Transverse colon (tissue), 4 donors: Measurements from ENCODE around the gene PAPPA. TPM values are rescaled to one million over a fixed set of nuclear protein-coding genes. Genes with fewer than 3 reads are reported as not detected.

Experiments used
- DNase-seq: peaks from one replicate; pipeline ENCODE4 v3.0.0-alpha.2; 2019
- H3K27ac ChIP-seq, 4 donors: fragments of 200-600 bp; sonication (generic); 2 replicates each; pipeline ENCODE4 v1.5.1; 2016 to 2018; ENCODE audit warnings: inconsistent platforms in 4 of 4
- H3K27me3 ChIP-seq: fragments of 200-600 bp; sonication (generic); 2 replicates; pipeline ENCODE4 v1.5.1; 2017; ENCODE audit warnings: inconsistent platforms
- H3K36me3 ChIP-seq, 4 donors: fragments of 200-600 bp; sonication (generic); 2 replicates each; pipeline ENCODE4 v1.5.1; 2017 to 2019; ENCODE audit warnings: inconsistent platforms in 4 of 4
- H3K4me1 ChIP-seq, 4 donors: fragments of 200-600 bp; sonication (generic); 2 replicates each; pipeline ENCODE4 v1.5.1; 2017 to 2020; ENCODE audit warnings: inconsistent platforms in 4 of 4
- H3K4me3 ChIP-seq, 4 donors: fragments of 200-600 bp; sonication (generic); 1 replicate in 1 of 4; 2 replicates in 3 of 4; pipeline versions ENCODE4 v1.5.1 to v1.6.1; 2017 to 2019; ENCODE audit warnings: inconsistent platforms in 4 of 4
- H3K9me3 ChIP-seq, 2 donors: fragments of 200-600 bp; sonication (generic); 2 replicates each; pipeline ENCODE4 v1.5.1; 2017 to 2019; ENCODE audit warnings: inconsistent platforms in 2 of 2
- EP300 ChIP-seq: sonication (generic); formaldehyde crosslinking; IDR thresholded peaks from one replicate; pipeline ENCODE4 v1.6.1; 2017; ENCODE audit warnings: antibody characterized with exemption, low read depth
- POLR2A ChIP-seq: fragments of 450-650 bp; IDR thresholded peaks from one replicate; pipeline ENCODE4 v1.6.1; 2016; ENCODE audit warnings: antibody characterized with exemption, mild to moderate bottlenecking, moderate library complexity
- POLR2AphosphoS5 ChIP-seq, 3 donors: sonication (generic); formaldehyde crosslinking; IDR thresholded peaks; one replicate each; pipeline ENCODE4 v1.6.1; 2016; ENCODE audit warnings: antibody characterized with exemption in 3 of 3
- WGBS, 2 donors: methylation state at CpG; one replicate each; pipeline ENCODE4 v1.1.5; 2018; ENCODE audit warnings: low coverage in 1 of 2; 5-methylcytosine and 5-hydroxymethylcytosine counted together
- in situ Hi-C, 4 donors: fragments of 200-750 bp; cut with MboI; loops; one replicate each; pipeline versions ENCODE4 v1.15.0 to v1.15.1; 2017; ENCODE audit warnings: low sequenced_read_pairs in 3 of 4, low pct_ligation_motif_present in 1 of 4, low pct_unique_long_range_greater_than_20kb in 1 of 4
- intact Hi-C: fragments of 100-400 bp; cut with DNase I; formaldehyde crosslinking; loops from one replicate; pipeline ENCODE4 v1.15.1; 2023; ENCODE audit warnings: low total_unique reads
- total RNA-seq, 4 donors: library from RNA; depleted of rRNA; stranded (reverse); fragments of >200 nt; gene quantifications; one replicate each; pipeline ENCODE4 v1.1.0, GENCODE V29; 2016
- TF ChIP-seq, protein P1 (sequence below), 5 experiments: fragments of 200-600 bp in 3 of 5; fragments of 450-650 bp in 2 of 5; sonication (generic) in 3 of 5; IDR thresholded peaks; 1 replicate in 2 of 5; 2 replicates in 3 of 5; pipeline ENCODE4 v1.5.1; 2016 to 2017; ENCODE audit warnings: antibody characterized with exemption in 5 of 5, inconsistent platforms in 3 of 5, mild to moderate bottlenecking in 2 of 5, moderate library complexity in 1 of 5

PAPPA gene
- total RNA-seq, 4 donors from 2014 or later, result 0.37 to 4.4 (median 1.4) TPM

DNA sequence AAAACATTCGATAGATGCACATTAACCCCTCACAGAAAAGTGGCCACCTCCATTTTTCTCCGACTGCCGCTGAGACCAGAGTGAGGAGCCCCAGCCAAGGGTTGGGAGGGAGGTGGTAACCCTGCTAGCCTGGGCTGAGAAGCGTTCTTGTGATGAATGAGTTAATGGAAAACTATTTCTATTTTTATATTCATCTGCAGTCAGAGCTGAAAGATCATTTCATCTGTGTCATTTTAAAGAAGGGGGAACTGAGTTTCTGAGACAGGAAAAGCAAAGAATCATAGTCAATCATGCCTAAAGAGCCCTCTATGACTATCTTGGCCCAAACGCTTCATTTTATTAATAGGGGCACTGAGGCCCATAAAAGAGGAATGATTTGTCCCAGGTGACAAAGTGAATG, 229.5 kb downstream of the PAPPA start:
- Histone ChIP-seq H3K9me3 (no peaks in the 10 kb centered on the region), H3K4me1 (no peaks in the 10 kb centered on the region), H3K27me3 (no peaks in the 10 kb centered on the region), H3K27ac (no peak overlapping the region), H3K4me3 (no peak overlapping the region), H3K36me3 (no peaks in the 10 kb centered on the region)
- in situ Hi-C loops, result no loop called here
- 75 to 83% methylated on average over 5 of the region's 5 CpGs for WGBS, 2 donors
- intact Hi-C loops, result no loop called here
- TF ChIP-seq POLR2A (no peak), EP300 (no peak), POLR2AphosphoS5 (IDR thresholded peaks at IDR 0.05) (no peak)
- TF ChIP-seq, protein P1, sequence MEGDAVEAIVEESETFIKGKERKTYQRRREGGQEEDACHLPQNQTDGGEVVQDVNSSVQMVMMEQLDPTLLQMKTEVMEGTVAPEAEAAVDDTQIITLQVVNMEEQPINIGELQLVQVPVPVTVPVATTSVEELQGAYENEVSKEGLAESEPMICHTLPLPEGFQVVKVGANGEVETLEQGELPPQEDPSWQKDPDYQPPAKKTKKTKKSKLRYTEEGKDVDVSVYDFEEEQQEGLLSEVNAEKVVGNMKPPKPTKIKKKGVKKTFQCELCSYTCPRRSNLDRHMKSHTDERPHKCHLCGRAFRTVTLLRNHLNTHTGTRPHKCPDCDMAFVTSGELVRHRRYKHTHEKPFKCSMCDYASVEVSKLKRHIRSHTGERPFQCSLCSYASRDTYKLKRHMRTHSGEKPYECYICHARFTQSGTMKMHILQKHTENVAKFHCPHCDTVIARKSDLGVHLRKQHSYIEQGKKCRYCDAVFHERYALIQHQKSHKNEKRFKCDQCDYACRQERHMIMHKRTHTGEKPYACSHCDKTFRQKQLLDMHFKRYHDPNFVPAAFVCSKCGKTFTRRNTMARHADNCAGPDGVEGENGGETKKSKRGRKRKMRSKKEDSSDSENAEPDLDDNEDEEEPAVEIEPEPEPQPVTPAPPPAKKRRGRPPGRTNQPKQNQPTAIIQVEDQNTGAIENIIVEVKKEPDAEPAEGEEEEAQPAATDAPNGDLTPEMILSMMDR (IDR thresholded peaks at IDR 0.05), result no peak
- no peak for DNase-seq

DNA sequence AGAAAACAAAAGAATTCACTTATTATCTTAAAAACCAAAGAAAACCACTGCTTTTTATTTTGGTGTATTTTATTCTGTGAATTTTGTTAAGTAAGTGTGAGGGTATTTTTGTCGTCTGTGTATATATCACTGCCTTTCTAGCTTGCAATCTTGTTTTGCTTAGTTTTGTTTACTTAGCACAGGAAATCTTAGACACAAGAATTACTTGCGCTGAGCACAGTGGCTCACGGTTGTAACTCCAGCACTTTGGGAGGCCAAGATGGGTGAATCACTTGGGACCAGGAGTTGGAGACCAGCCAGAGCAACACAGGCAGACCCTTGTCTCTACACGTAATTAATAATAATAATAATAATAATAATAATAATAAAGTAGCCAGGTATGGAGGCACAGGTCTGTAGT, 230.3 kb downstream of the PAPPA start:
- no peaks in the 10 kb centered on the region for H3K4me1 ChIP-seq
- no peak overlapping the region for H3K27ac ChIP-seq
- H3K27me3 ChIP-seq, result no peaks in the 10 kb centered on the region
- H3K4me3 ChIP-seq, result no peak overlapping the region
- 55 to 73% methylated on average over 2 to 4 of the region's 4 CpGs for WGBS, 2 donors
- in situ Hi-C loops (no loop called here), intact Hi-C loops (no loop called here)
- TF ChIP-seq POLR2AphosphoS5 (IDR thresholded peaks at IDR 0.05), result no peak
- no peak for TF ChIP-seq EP300
- TF ChIP-seq, protein P1 (IDR thresholded peaks at IDR 0.05), result no peak
- TF ChIP-seq POLR2A, result no peak
- H3K9me3 ChIP-seq, result no peaks in the 10 kb centered on the region
- no peaks in the 10 kb centered on the region for H3K36me3 ChIP-seq
- DNase-seq, result no peak

DNA sequence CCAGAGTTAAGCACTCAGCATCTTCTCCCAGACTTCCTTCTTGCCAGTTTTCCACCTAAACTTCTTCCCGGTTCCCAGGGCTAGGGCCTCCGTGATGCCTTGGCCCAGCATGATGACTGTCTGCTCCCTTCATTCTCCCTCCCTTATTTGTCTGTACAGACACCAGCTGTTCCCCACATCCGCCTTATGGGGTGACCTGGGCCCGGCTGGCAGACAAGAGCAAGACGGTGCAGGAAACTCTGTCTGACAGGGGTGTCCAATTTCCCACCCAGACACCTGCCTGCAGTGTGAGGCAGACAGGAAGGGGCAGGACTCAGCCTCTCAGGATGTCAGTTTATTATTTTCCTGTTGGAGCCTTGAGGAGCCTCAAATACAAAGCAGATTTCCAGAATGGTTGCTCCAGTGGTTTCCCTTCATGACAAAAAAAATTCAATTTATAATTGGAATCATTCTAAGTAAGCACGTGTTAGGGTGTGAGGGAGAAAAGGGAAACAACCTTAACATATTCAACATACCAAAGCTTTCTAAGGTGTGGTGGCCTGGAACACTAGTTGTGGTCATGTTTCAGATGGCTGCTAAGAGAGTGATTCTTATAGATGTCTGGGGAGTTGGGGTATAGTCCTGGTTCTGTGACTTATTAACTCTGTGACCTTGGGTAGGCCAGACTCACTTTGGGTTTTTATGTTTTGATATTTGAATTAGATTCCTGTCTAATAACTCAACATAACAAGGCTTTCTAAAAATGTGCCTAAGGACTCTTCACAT, 234.5 kb downstream of the PAPPA start:
- Histone ChIP-seq H3K4me1 (no peaks in the 10 kb centered on the region), H3K9me3 (no peaks in the 10 kb centered on the region), H3K4me3 (no peak overlapping the region), H3K27ac (no peak overlapping the region), H3K36me3 (no peaks in the 10 kb centered on the region), H3K27me3 (no peaks in the 10 kb centered on the region)
- in situ Hi-C loops, result no loop called here
- TF ChIP-seq POLR2A (no peak), POLR2AphosphoS5 (IDR thresholded peaks at IDR 0.05) (no peak), EP300 (no peak)
- TF ChIP-seq, protein P1 (IDR thresholded peaks at IDR 0.05), result no peak
- WGBS, 2 donors, result 63 to 77% methylated on average over 2 to 6 of the region's 6 CpGs
- intact Hi-C loops, result no loop called here
- DNase-seq, result no peak

DNA sequence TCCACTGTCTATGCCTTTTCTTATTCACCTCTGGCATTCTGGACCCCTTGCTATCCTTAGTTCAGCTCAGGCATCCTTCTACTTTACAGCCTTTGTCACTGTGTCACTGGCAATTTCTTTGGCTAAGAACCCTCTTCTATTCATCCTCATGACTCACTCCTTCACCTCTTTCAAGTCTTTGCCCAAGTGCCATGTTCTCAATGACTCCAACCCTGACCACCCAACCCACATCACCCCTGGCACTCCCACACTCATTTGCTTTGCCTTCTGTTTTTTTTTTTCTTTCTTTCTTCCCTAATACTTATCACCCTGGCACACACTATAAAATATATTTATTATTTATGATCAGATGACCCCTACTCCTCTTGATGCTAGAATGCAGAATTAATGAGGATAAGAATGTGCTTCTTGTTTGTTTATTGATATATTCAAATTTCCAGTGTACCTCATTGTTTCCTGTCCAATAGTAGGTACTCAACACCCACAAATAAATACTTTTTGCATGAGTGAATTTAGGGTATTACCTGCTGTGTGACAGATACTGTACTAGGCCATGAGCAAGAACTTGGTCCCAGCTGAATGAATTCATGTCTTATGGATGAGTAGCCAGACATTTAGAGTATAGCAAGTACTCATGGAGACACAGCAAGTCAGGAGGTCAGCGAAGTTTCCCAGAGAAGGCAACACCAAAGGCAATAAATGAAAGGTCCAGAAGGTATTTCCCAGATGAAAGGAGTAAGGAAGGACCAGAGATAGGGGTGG, 236.1 kb downstream of the PAPPA start:
- no peak for TF ChIP-seq POLR2AphosphoS5 (IDR thresholded peaks at IDR 0.05)
- no peak for TF ChIP-seq EP300
- no peak for TF ChIP-seq POLR2A
- TF ChIP-seq, protein P1 (IDR thresholded peaks at IDR 0.05), result no peak
- intact Hi-C loops, result no loop called here
- WGBS, 2 donors, result 81% methylated on average over 1 of the region's 1 CpG; no CpG with 5 or more reads in 1 of the 2 donors
- H3K36me3 ChIP-seq, result no peaks in the 10 kb centered on the region
- DNase-seq, result no peak
- H3K27me3 ChIP-seq, result no peaks in the 10 kb centered on the region
- H3K9me3 ChIP-seq, result no peaks in the 10 kb centered on the region
- no peak overlapping the region for H3K4me3 ChIP-seq
- in situ Hi-C loops, result no loop called here
- no peaks in the 10 kb centered on the region for H3K4me1 ChIP-seq
- H3K27ac ChIP-seq, result no peak overlapping the region
